Colonic mucosa (tissue), 4 donors: ENCODE results near the gene AUTS2. TPM values are rescaled to one million over a fixed set of nuclear protein-coding genes. Genes with fewer than 3 reads are reported as not detected.

Experiments used
- DNase-seq: peaks from one replicate; pipeline ENCODE4 v3.0.0-alpha.2; 2020
- H3K27ac ChIP-seq: fragments of 200-600 bp; one replicate; pipeline ENCODE4 v1.8.0; 2021
- H3K27me3 ChIP-seq: fragments of 200-600 bp; one replicate; pipeline ENCODE4 v1.8.0; 2021
- H3K36me3 ChIP-seq: fragments of 200-600 bp; one replicate; pipeline ENCODE4 v1.8.0; 2021
- H3K4me1 ChIP-seq: fragments of 200-600 bp; one replicate; pipeline ENCODE4 v1.8.0; 2021; ENCODE audit warnings: mild to moderate bottlenecking
- H3K4me3 ChIP-seq: fragments of 200-600 bp; one replicate; pipeline ENCODE4 v1.8.0; 2021
- H3K9ac ChIP-seq, 2 donors: one replicate each; pipeline ENCODE4 v1.7.0; 2013; ENCODE audit warnings: control low read depth in 2 of 2, low read depth in 2 of 2, low read length in 2 of 2
- H3K9me3 ChIP-seq: fragments of 200-600 bp; one replicate; pipeline ENCODE4 v1.8.0; 2021
- CTCF ChIP-seq: fragments of 200-600 bp; IDR thresholded peaks from one replicate; pipeline ENCODE4 v1.8.0; 2022; ENCODE audit warnings: antibody characterized with exemption, mild to moderate bottlenecking
- intact Hi-C: fragments of 100-400 bp; cut with DNase I; formaldehyde crosslinking; loops from one replicate; pipeline ENCODE4 v1.14.1; 2022
- total RNA-seq, 2 donors: library from RNA; stranded (reverse); fragmentation: NEBNext Ultra II Directional in 1 of 2; extraction: Animal tissue kit (Norgen Biotek cat#: 25700) in 1 of 2; gene quantifications; one replicate each; pipeline ENCODE4 v1.2.1, GENCODE V29; 2021
- donor health status: healthy.
- donor health status: DM: no; HTN: no; CAD: no.
- donor health status: DM: no; HTN: no; CAD: no.

The AUTS2 gene
- total RNA-seq, 2 donors from 2014 or later: 39.8 to 42.3 TPM

DNA sequence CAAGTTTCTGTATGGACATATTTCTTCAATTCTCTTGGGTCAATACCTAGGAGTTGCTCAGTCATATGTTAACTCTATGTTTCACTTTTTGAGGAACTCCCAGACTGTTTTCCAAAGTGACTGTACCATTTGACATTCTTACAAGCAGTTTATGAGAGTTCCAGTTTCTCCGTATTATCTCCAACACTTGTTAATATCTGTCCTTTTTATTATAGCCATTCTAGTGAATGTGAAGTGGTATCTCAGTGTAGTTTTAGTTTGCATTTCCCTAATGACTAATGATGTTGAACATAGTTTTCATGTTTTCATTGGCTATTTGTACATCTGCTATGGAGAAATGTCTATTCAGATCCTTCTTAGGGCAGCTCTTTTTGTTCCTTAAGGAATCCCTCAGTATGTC lies 1002.7 kb downstream of the AUTS2 start:
- H3K36me3 ChIP-seq: no peaks in the 10 kb centered on the region
- H3K27ac ChIP-seq: no peak overlapping the region
- intact Hi-C loops: no loop called here
- no peak for TF ChIP-seq CTCF
- H3K4me1 ChIP-seq: no peaks in the 10 kb centered on the region
- no peaks in the 10 kb centered on the region for H3K27me3 ChIP-seq
- no peak overlapping the region for H3K4me3 ChIP-seq
- DNase-seq: no peak
- no peaks in the 10 kb centered on the region for H3K9me3 ChIP-seq
- no peak overlapping the region for H3K9ac ChIP-seq

DNA sequence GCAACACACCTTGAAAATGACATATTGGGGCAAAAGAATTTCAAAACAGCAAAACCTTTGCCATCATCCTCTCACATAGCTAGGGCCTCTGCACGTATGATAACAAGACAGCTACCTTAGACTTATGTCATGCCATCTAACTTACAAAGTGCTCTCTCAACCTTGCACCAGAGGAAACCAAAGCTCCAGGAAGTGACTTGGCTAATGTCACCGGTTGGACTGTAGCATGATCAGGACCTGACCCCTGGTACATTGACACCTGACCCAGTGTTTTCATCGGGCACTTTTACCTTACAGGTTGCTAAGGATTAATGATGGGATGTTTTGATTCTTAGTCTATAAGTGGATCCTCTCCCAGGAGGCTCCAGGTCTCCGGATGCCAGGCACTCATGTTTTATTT lies 1003.8 kb downstream of the AUTS2 start:
- no peak for TF ChIP-seq CTCF
- Histone ChIP-seq H3K4me3 (no peak overlapping the region), H3K9ac (no peak overlapping the region), H3K36me3 (no peaks in the 10 kb centered on the region), H3K4me1 (no peaks in the 10 kb centered on the region), H3K9me3 (no peaks in the 10 kb centered on the region), H3K27me3 (no peaks in the 10 kb centered on the region), H3K27ac (no peak overlapping the region)
- no peak for DNase-seq
- intact Hi-C loops: no loop called here

GRCh38 chr7:70607281-70607680 lies 1009.0 kb downstream of the AUTS2 start:
- no peak for TF ChIP-seq CTCF
- Histone ChIP-seq H3K36me3 (no peaks in the 10 kb centered on the region), H3K27ac (no peak overlapping the region), H3K9ac (no peak overlapping the region), H3K9me3 (no peaks in the 10 kb centered on the region), H3K4me1 (no peaks in the 10 kb centered on the region), H3K4me3 (no peak overlapping the region), H3K27me3 (no peaks in the 10 kb centered on the region)
- intact Hi-C loops: no loop called here
- DNase-seq: no peak

- Histone ChIP-seq H3K27me3 (no peaks in the 10 kb centered on the region), H3K9me3 (no peaks in the 10 kb centered on the region), H3K27ac (no peak overlapping the region), H3K36me3 (no peaks in the 10 kb centered on the region), H3K4me3 (no peak overlapping the region), H3K4me1 (no peaks in the 10 kb centered on the region), H3K9ac (no peak overlapping the region)
- DNase-seq: no peak
- TF ChIP-seq CTCF: no peak
- intact Hi-C loops: no loop called here
Observed at GRCh38 chr7:70607759-70608158, 1009.5 kb downstream of the AUTS2 start.

GRCh38 chr7:70608229-70608628 lies 1010.0 kb downstream of the AUTS2 start:
- Histone ChIP-seq H3K36me3 (no peaks in the 10 kb centered on the region), H3K4me1 (no peaks in the 10 kb centered on the region), H3K4me3 (no peak overlapping the region), H3K9ac (no peak overlapping the region), H3K27ac (no peak overlapping the region), H3K9me3 (no peaks in the 10 kb centered on the region), H3K27me3 (no peaks in the 10 kb centered on the region)
- no peak for DNase-seq
- intact Hi-C loops: no loop called here
- TF ChIP-seq CTCF: no peak

GRCh38 chr7:70612811-70613210 lies 1014.5 kb downstream of the AUTS2 start:
- no peak for TF ChIP-seq CTCF
- Histone ChIP-seq H3K4me3 (no peak overlapping the region), H3K9me3 (no peaks in the 10 kb centered on the region), H3K27ac (no peak overlapping the region), H3K9ac (no peak overlapping the region), H3K4me1 (no peaks in the 10 kb centered on the region), H3K36me3 (no peaks in the 10 kb centered on the region), H3K27me3 (no peaks in the 10 kb centered on the region)
- DNase-seq: no peak
- intact Hi-C loops: no loop called here
